Measurements from ENCODE around the gene PHF13.

PHF13 gene

GRCh38 chr1:6614929-6615785 lies 1.6 kb downstream of the PHF13 start:
- no peak for TF ChIP-seq CTCF (conservative IDR thresholded peaks at IDR 0.05; ENCODE audit: control insufficient read depth, insufficient read depth, low read depth, low read length)
- H3K4me3 ChIP-seq (ENCODE audit: control insufficient read depth, low read depth, low read length) = peak overlapping the region; percentile 61
- DNase-seq (ENCODE audit: low read depth) = no peak

GRCh38 chr1:6619045-6619444 lies 5.5 kb downstream of the PHF13 start:
- no peak for TF ChIP-seq CTCF (conservative IDR thresholded peaks at IDR 0.05; ENCODE audit: control insufficient read depth, insufficient read depth, low read depth, low read length)
- no peak for DNase-seq (ENCODE audit: low read depth)
- H3K4me3 ChIP-seq (ENCODE audit: control insufficient read depth, low read depth, low read length) = no peak overlapping the region

- no peak for TF ChIP-seq CTCF (conservative IDR thresholded peaks at IDR 0.05; ENCODE audit: control insufficient read depth, insufficient read depth, low read depth, low read length)
- no peak overlapping the region for H3K4me3 ChIP-seq (ENCODE audit: control insufficient read depth, low read depth, low read length)
- no peak for DNase-seq (ENCODE audit: low read depth)
Observed at GRCh38 chr1:6621429-6622391, 8.2 kb downstream of the PHF13 start.

- H3K4me3 ChIP-seq (ENCODE audit: control insufficient read depth, low read depth, low read length) = no peak overlapping the region
- TF ChIP-seq CTCF (conservative IDR thresholded peaks at IDR 0.05; ENCODE audit: control insufficient read depth, insufficient read depth, low read depth, low read length) = no peak
- DNase-seq (ENCODE audit: low read depth) = no peak
Observed at GRCh38 chr1:6622396-6623152, 9.0 kb downstream of the PHF13 start.

- no peak for TF ChIP-seq CTCF (conservative IDR thresholded peaks at IDR 0.05; ENCODE audit: control insufficient read depth, insufficient read depth, low read depth, low read length)
- no peak for DNase-seq (ENCODE audit: low read depth)
- no peak overlapping the region for H3K4me3 ChIP-seq (ENCODE audit: control insufficient read depth, low read depth, low read length)
Observed at GRCh38 chr1:6623269-6623965, 9.9 kb downstream of the PHF13 start.
